DMS 273 (cell line): ENCODE data around the gene UBAC2.

ENCODE experiments used
- DNase-seq: peaks from one replicate; lab custom pipeline; 2025; ENCODE audit not compliant: unreplicated experiment; lab: John Stamatoyannopoulos, UW

Gene UBAC2, protein sequence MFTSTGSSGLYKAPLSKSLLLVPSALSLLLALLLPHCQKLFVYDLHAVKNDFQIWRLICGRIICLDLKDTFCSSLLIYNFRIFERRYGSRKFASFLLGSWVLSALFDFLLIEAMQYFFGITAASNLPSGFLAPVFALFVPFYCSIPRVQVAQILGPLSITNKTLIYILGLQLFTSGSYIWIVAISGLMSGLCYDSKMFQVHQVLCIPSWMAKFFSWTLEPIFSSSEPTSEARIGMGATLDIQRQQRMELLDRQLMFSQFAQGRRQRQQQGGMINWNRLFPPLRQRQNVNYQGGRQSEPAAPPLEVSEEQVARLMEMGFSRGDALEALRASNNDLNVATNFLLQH

DNA sequence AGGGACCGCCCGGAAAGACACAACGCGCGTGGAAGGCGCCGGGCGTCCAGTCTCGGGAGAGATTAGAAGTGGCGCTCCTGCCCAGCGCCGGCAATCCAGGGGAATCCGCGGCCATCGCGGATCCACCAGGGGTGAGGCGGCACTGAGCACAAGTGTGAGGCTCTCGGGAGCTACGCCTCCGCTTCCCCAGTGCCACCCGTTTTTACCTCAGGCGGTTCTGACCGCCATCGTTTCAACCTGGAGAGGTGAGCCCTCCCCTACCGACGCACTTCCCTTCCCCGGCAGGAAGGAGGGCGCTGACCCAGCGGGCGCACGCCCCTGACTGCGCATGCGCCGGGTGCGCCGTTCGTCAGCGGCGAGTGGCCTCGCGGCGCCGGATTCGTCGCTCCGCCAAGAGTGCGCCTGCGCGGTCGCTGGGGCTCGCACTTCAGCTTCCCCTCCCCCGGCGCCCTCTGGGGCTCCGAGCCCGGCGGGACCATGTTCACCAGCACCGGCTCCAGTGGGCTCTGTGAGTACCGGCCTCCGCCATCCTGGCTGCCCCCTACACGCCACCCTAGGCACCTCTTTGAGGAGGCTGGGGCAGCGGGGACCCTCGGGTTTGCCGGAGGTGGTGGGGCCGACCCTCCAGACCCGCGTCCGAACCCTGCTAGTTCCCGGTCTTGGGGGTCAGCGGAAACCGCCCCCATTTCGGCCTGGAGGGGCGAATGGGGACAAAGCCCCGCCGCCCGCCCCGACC lies at the start of gene UBAC2:
Gene UBAC2, plus strand, starts transcription at position 423 of the 736 bp plus-strand sequence. Its CDS starts 55 bp downstream, at position 478.
- peak; percentile 96 for DNase-seq

GRCh38 chr13:99151516-99151915 lies 49.1 kb upstream of the UBAC2 start:
- DNase-seq = no peak

- DNase-seq = no peak
Observed at GRCh38 chr13:99153219-99153618, 47.4 kb upstream of the UBAC2 start.

DNA sequence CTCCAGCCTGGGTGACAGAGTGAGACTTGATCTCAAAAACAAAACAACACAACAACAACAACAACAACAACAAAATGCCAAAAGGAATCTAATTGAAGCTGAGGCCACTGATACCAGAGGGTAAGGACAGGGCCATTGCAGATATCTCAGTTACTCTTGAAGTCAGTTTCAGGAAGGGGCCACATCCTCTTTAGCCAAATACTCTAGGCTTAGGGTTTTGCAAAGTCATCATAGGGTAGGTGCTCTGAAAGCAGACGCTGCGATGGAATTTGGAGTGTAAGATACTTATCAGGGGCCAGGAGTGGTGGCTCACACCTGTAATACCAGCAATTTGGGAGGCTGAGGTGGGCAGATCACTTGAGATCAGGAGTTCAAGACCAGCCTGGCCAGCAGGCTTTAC lies 46.6 kb upstream of the UBAC2 start:
- no peak for DNase-seq

- no peak for DNase-seq
Observed at GRCh38 chr13:99155821-99156220, 44.8 kb upstream of the UBAC2 start.

DNA sequence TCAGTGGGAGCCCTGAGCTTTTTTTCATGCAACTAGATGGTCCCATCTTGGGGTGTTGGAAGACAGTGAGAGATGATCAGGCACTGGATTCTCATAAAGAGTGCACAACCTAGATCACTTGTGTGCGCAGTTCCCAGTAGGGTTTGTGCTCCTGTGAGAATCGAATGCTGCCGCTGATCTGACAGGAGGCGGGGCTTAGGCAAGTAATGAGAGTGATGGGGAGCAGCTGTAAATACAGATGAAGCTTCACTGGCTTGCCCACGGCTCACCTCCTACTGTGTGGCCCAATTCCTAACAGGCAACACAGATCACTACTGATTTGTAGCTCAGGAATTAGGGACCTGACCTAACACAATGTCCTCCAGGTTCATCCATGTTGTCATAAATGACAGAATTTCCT lies 43.6 kb upstream of the UBAC2 start:
- DNase-seq = no peak

DNA sequence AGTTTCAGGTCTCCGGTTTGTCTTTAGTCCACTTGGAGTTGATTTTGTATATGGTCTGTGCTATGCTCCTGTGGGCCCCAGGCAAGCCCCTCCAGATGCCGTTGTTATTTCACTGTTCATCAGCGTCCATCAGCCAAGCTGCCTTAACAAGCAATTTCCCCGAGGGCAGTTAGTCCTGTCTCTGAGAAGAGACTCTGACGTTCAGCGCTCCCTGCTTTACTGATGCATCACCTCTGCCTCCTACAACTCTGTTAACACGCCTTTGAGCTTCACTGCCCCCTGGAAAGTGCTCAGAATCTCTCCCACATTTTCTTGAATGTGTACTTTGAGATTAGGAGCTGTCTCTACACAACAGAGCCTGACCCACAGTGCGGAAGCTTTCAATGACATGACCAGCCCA lies 41.8 kb upstream of the UBAC2 start:
- DNase-seq = no peak

DNA sequence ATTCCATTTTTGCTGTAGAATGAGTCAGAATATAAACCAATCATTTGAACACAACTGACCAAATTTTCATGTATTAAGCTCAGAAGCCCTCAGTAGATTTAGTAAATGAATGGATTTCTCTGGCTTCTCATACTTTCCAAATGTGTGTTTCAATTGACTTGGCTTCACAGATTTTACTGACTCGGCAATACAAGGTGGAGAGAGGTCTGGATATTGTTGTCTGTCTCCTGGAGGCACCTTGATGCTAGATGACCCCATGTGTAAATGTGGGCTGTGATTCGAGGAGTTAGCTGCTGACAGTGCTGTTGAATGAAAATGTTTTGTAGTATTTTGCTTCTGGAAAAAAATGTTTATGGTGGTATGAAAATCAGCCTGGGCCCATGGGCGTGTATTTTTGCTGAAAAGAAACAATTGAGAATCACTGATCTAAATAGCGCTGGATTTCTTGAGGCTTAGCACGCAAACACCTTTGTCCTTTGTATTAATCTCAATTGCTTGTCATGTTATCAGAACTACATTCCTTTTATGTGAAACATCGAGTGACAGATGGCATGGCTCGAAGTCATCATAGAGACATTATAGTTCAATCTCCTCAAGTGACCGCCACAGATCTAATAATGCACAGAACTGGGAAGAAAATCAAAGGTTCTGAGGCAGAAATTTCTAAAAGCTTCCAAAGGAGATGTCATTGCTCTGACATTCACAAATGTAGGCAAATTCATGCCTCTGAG lies 41.2 kb upstream of the UBAC2 start:
- no peak for DNase-seq

- DNase-seq = no peak
Observed at GRCh38 chr13:99160415-99160814, 40.2 kb upstream of the UBAC2 start.

- DNase-seq = no peak
Observed at GRCh38 chr13:99161512-99161911, 39.1 kb upstream of the UBAC2 start.

GRCh38 chr13:99162567-99163361 lies 37.9 kb upstream of the UBAC2 start:
- DNase-seq = no peak

DNA sequence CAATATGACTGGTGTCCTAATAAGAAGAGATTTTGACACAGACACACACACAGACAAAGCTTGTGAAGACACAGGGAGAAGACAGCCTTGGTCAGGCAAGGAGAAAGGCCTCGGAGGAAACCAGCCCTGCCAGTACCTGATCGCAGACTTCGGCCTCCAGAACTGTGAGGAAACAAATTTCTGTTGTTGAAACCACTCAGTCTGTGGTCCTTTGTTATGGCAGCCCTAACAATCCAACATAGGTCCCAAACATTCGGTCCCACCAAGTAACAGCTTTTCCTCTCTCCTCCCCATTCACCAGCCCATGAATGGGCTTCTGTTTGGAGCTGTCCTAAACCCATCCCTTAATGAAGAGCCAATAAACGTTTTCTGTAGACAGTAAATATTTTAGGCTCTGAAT lies 36.4 kb upstream of the UBAC2 start:
- DNase-seq = no peak

GRCh38 chr13:99165753-99166587 lies 34.7 kb upstream of the UBAC2 start:
- DNase-seq = no peak

- no peak for DNase-seq
Observed at GRCh38 chr13:99172951-99173350, 27.7 kb upstream of the UBAC2 start.

GRCh38 chr13:99173606-99174005 lies 27.0 kb upstream of the UBAC2 start:
- DNase-seq = no peak

- DNase-seq = peak; percentile 7
Observed at GRCh38 chr13:99174533-99175100, 26.0 kb upstream of the UBAC2 start.

GRCh38 chr13:99176309-99177276 lies 24.1 kb upstream of the UBAC2 start:
- DNase-seq = peak; percentile 81

DNA sequence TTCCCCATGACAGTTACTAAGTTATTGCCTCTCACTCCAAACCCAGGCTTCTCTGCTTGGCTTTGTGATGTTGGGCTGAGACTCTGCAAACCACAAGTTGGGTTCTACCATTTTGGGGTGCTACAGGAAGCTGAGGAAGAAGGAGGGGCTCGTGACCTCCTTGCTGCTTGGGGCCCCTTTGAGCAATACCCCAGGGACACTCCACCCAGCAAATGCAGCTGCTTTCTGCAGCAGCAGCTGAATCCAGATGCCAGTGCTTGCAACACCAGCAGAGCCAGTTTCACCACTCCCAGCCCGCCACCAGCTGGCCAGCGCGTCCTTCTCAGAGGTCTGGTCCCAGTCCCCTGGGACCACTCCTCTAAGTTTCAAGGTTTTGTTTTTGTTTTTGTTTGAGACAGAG lies 22.0 kb upstream of the UBAC2 start:
- no peak for DNase-seq

DNA sequence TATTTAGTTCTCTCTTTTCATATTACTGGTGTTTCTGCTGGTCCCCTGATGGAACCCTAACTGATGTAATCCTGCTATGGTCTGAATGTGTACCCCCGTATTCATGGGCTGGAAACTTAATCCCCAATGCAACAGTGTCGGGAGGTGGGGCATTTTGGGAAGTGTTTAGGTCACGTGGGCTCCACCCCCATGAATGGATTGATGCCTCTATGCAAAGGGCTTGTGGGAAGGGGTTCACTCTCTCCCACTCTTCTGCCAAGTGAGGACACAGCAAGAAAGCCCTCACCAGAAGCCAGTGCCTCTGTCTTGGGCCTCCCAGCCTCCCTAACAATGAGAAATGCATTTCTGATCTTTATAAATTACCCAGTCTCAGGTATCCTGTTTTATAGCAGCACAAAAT lies 21.2 kb upstream of the UBAC2 start:
- DNase-seq = no peak
